CD14-positive monocyte (primary cell): ENCODE measurements around the gene RBM45. TPM values are rescaled to one million over a fixed set of nuclear protein-coding genes. Genes with fewer than 3 reads are reported as not detected.
A peak's percentile ranks its signal among the peaks of the same experiment; 100 is the strongest.

Experiments used
- DNase-seq, 3 donors: peaks; one replicate each; pipeline ENCODE4 v3.0.0-alpha.2; 2011 to 2022
- H2AFZ ChIP-seq: 2 replicates; pipeline ENCODE4 v1.6.0; 2012; ENCODE audit warnings: mild to moderate bottlenecking, low read depth, low read length, inconsistent platforms; ENCODE audit not compliant: insufficient read depth, poor library complexity, severe bottlenecking
- H3K27ac ChIP-seq, 2 donors: 1 replicate in 1 of 2; 2 replicates in 1 of 2; pipeline ENCODE4 v1.5.1; 2012 to 2013; ENCODE audit warnings: low read length in 2 of 2, control low read depth in 1 of 2, inconsistent platforms in 1 of 2, low read depth in 1 of 2, mild to moderate bottlenecking in 1 of 2
- H3K27me3 ChIP-seq, 2 donors: one replicate each; pipeline versions ENCODE4 v1.6.0 to v1.6.1; 2011 to 2013; ENCODE audit warnings: low read length in 2 of 2; ENCODE audit not compliant: control insufficient read depth in 2 of 2, insufficient read depth in 2 of 2
- H3K36me3 ChIP-seq, 2 donors: replicated peaks in 1 of 2; 1 replicate in 1 of 2; 2 replicates in 1 of 2; pipeline versions ENCODE4 v1.5.1 to v1.6.1; 2012 to 2013; ENCODE audit warnings: low read length in 2 of 2, control low read depth in 1 of 2, inconsistent platforms in 1 of 2, mild to moderate bottlenecking in 1 of 2; ENCODE audit not compliant: insufficient read depth in 2 of 2, control insufficient read depth in 1 of 2
- H3K4me1 ChIP-seq, 2 donors: 1 replicate in 1 of 2; 2 replicates in 1 of 2; pipeline versions ENCODE4 v1.5.1 to v1.6.1; 2012 to 2013; ENCODE audit warnings: low read length in 2 of 2, control low read depth in 1 of 2, inconsistent platforms in 1 of 2, mild to moderate bottlenecking in 1 of 2, moderate library complexity in 1 of 2; ENCODE audit not compliant: insufficient read depth in 2 of 2, control insufficient read depth in 1 of 2
- H3K4me2 ChIP-seq: replicated peaks from 2 replicates; pipeline ENCODE3; 2012; ENCODE audit warnings: low read length, moderate library complexity, mild to moderate bottlenecking; ENCODE audit not compliant: poor library complexity, severe bottlenecking; ENCODE audit errors: extremely low read depth
- H3K4me3 ChIP-seq, 3 experiments: fragments of 200-600 bp in 1 of 3; sonication (generic) in 1 of 3; replicated peaks in 1 of 3; 1 replicate in 2 of 3; 2 replicates in 1 of 3; pipeline ENCODE4 v1.5.1; 2011 to 2013; ENCODE audit warnings: low read length in 3 of 3, mild to moderate bottlenecking in 3 of 3, control low read depth in 2 of 3, low read depth in 2 of 3, inconsistent platforms in 1 of 3, moderate library complexity in 1 of 3
- H3K79me2 ChIP-seq: 2 replicates; pipeline ENCODE4 v1.6.0; 2012; ENCODE audit warnings: mild to moderate bottlenecking, control low read depth, inconsistent platforms, low read length, moderate library complexity; ENCODE audit not compliant: insufficient read depth
- H3K9ac ChIP-seq: 2 replicates; pipeline ENCODE4 v1.6.0; 2017; ENCODE audit warnings: low read length, mild to moderate bottlenecking; ENCODE audit not compliant: insufficient read depth, poor library complexity, severe bottlenecking
- H3K9me3 ChIP-seq, 2 donors: replicated peaks in 1 of 2; 1 replicate in 1 of 2; 2 replicates in 1 of 2; pipeline versions ENCODE4 v1.5.1 to v1.6.1; 2012 to 2013; ENCODE audit warnings: low read length in 2 of 2, control low read depth in 1 of 2; ENCODE audit not compliant: control insufficient read depth in 1 of 2, insufficient read depth in 1 of 2
- H4K20me1 ChIP-seq: 2 replicates; pipeline ENCODE4 v1.6.0; 2012; ENCODE audit warnings: mild to moderate bottlenecking, low read length, control low read depth, moderate library complexity; ENCODE audit not compliant: insufficient read depth
- H3K27ac Mint-ChIP-seq, 7 donors: one replicate each; pipeline ENCODE4 v1.8.0; 2020; ENCODE audit warnings: mild to moderate bottlenecking in 7 of 7, mixed read lengths in 7 of 7, moderate library complexity in 6 of 7, inconsistent platforms in 2 of 7
- H3K27me3 Mint-ChIP-seq, 3 donors: one replicate each; pipeline ENCODE4 v1.8.0; 2021 to 2022; ENCODE audit warnings: low read depth in 3 of 3, mild to moderate bottlenecking in 3 of 3, mixed read lengths in 3 of 3, moderate library complexity in 3 of 3, inconsistent platforms in 1 of 3
- H3K36me3 Mint-ChIP-seq, 2 donors: one replicate each; pipeline ENCODE4 v1.8.0; 2020; ENCODE audit warnings: mixed read lengths in 2 of 2, inconsistent platforms in 1 of 2, mild to moderate bottlenecking in 1 of 2
- H3K4me1 Mint-ChIP-seq: one replicate; pipeline ENCODE4 v1.8.0; 2020; ENCODE audit warnings: mild to moderate bottlenecking, mixed read lengths
- H3K4me3 Mint-ChIP-seq, 2 donors: one replicate each; pipeline ENCODE4 v1.8.0; 2020; ENCODE audit warnings: mild to moderate bottlenecking in 2 of 2, mixed read lengths in 2 of 2, moderate library complexity in 1 of 2
- H3K9me3 Mint-ChIP-seq, 7 donors: one replicate each; pipeline ENCODE4 v1.8.0; 2020 to 2022; ENCODE audit warnings: mixed read lengths in 7 of 7, mild to moderate bottlenecking in 6 of 7, moderate library complexity in 6 of 7, inconsistent platforms in 2 of 7
- WGBS: methylation state at CpG from one replicate; pipeline ENCODE4 v1.1.5; 2013; ENCODE audit warnings: missing lambda C conversion rate; ENCODE audit not compliant: insufficient coverage; 5-methylcytosine and 5-hydroxymethylcytosine counted together
- intact Hi-C, 2 donors: fragments of 100-400 bp; cut with micrococcal nuclease; formaldehyde crosslinking; loops; one replicate each; pipeline versions ENCODE4 v1.15.0 to v1.15.1; 2023
- polyA plus RNA-seq, 3 donors: library from polyadenylated mRNA; depleted of rRNA in 1 of 3; unstranded in 2 of 3; stranded (reverse) in 1 of 3; fragments of 300-500 nt in 2 of 3; fragments of >200 nt in 1 of 3; fragmentation: Illumina TruSeq in 2 of 3; gene quantifications; 1 replicate in 2 of 3; 2 replicates in 1 of 3; pipeline ENCODE4 v1.2.3, GENCODE V29; 2012 to 2021
- TF ChIP-seq, protein P1 (sequence below): fragments of 200-600 bp; IDR thresholded peaks from one replicate; pipeline ENCODE4 v1.8.0; 2022; ENCODE audit warnings: antibody characterized with exemption, mild to moderate bottlenecking

The RBM45 gene
- polyA plus RNA-seq, 3 donors: 5.7 to 6.6 (median 5.9) TPM

- WGBS: no CpG with 5 or more reads among the region's 2 CpGs
- Histone ChIP-seq H3K4me2 (no peak overlapping the region), H4K20me1 (no peaks in the 10 kb centered on the region), H3K4me1 (peaks cover 14 to 17% of the 10 kb centered on the region in 2 donors), H3K36me3 (no peaks in the 10 kb centered on the region), H3K79me2 (no peaks in the 10 kb centered on the region), H3K4me3 (no peak overlapping the region), H3K27ac (no peak overlapping the region), H3K27me3 (peaks cover 7 to 18% of the 10 kb centered on the region in 2 donors), H3K9me3 (no peaks in the 10 kb centered on the region), H3K9ac (no peak overlapping the region), H2AFZ (no peak overlapping the region)
- Mint-ChIP-seq H3K27ac (no peak overlapping the region), H3K4me3 (no peak overlapping the region), H3K36me3 (no peaks in the 10 kb centered on the region), H3K27me3 (peaks cover 19 to 31% (median 26%) of the 10 kb centered on the region in 3 donors), H3K9me3 (peaks cover 0 to 5% (median 0%) of the 10 kb centered on the region in 7 donors), H3K4me1 (peaks cover 27% of the 10 kb centered on the region)
- intact Hi-C loops: no loop called here
- DNase-seq: no peak
- TF ChIP-seq, protein P1, sequence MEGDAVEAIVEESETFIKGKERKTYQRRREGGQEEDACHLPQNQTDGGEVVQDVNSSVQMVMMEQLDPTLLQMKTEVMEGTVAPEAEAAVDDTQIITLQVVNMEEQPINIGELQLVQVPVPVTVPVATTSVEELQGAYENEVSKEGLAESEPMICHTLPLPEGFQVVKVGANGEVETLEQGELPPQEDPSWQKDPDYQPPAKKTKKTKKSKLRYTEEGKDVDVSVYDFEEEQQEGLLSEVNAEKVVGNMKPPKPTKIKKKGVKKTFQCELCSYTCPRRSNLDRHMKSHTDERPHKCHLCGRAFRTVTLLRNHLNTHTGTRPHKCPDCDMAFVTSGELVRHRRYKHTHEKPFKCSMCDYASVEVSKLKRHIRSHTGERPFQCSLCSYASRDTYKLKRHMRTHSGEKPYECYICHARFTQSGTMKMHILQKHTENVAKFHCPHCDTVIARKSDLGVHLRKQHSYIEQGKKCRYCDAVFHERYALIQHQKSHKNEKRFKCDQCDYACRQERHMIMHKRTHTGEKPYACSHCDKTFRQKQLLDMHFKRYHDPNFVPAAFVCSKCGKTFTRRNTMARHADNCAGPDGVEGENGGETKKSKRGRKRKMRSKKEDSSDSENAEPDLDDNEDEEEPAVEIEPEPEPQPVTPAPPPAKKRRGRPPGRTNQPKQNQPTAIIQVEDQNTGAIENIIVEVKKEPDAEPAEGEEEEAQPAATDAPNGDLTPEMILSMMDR: no peak
These were observed 41.4 kb upstream of the RBM45 start for GRCh38 chr2:178070824-178071223.

DNA sequence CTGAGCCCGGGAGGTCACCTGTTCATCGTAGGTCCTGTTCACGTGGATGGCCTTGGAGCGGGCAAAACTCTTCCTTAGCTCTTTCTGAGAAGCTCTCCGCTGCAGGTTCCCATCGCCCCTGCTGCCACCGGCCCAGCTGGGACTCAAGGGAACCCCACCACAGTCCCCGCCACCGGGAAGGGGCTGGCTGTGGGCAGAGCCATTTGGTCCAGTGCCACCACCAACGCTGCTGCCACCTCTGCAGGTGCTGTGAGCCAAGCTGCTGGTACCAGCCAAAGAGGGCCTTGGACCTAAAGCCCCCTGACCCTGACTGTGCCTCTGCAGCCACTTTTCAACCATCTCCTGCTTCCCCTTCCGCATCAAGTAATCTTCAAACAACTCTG is 40.2 kb upstream of the RBM45 start:
- intact Hi-C loops: no loop called here
- H3K4me3 ChIP-seq: peak overlapping the region in 1 of 3 experiments; percentile 60
- peak overlapping the region in 1 of 2 donors; percentile 90 for H3K4me3 Mint-ChIP-seq
- peaks cover 27% of the 10 kb centered on the region for H3K4me1 Mint-ChIP-seq
- H3K9ac ChIP-seq: peak overlapping the region; percentile 45
- TF ChIP-seq, protein P1: no peak
- H3K4me1 ChIP-seq: peaks cover 14 to 17% of the 10 kb centered on the region in 2 donors
- DNase-seq: no peak
- 85% methylated on average over 10 of the region's 11 CpGs for WGBS
- no peaks in the 10 kb centered on the region for H3K36me3 ChIP-seq
- peak overlapping the region; percentile 61 for H3K4me2 ChIP-seq
- H3K27me3 ChIP-seq: peaks cover 7 to 18% of the 10 kb centered on the region in 2 donors
- peaks cover 0 to 5% (median 0%) of the 10 kb centered on the region in 7 donors for H3K9me3 Mint-ChIP-seq
- H3K27ac ChIP-seq: no peak overlapping the region
- peak overlapping the region; percentile 77 for H2AFZ ChIP-seq
- H3K79me2 ChIP-seq: no peaks in the 10 kb centered on the region
- H4K20me1 ChIP-seq: no peaks in the 10 kb centered on the region
- no peaks in the 10 kb centered on the region for H3K9me3 ChIP-seq
- H3K27me3 Mint-ChIP-seq: peaks cover 19 to 31% (median 29%) of the 10 kb centered on the region in 3 donors
- H3K36me3 Mint-ChIP-seq: no peaks in the 10 kb centered on the region
- no peak overlapping the region for H3K27ac Mint-ChIP-seq
